Measurements from ENCODE around the gene SPRED2.

Gene SPRED2

GRCh38 chr2:65379721-65380171 lies 52.7 kb downstream of the SPRED2 start:
- Histone ChIP-seq H3K36me3 (ENCODE audit: insufficient read depth, low read length) (peaks cover 24% of the 10 kb centered on the region), H3K4me3 (ENCODE audit: low read depth in 1 of 2, low read length in 2 of 2) (no peak overlapping the region), H3K79me2 (ENCODE audit: insufficient read depth, low read length) (peaks cover 89% of the 10 kb centered on the region), H3K27me3 (ENCODE audit: insufficient read depth, low read length, poor library complexity) (no peaks in the 10 kb centered on the region), H3K4me1 (ENCODE audit: insufficient read depth, low read length) (peaks cover 38% of the 10 kb centered on the region), H4K20me1 (ENCODE audit: insufficient read depth, low read length) (peaks cover 84% of the 10 kb centered on the region), H3K9me3 (ENCODE audit: insufficient read depth, low read length, severe bottlenecking) (no peaks in the 10 kb centered on the region), H3K4me2 (ENCODE audit: insufficient read depth, low read length) (no peak overlapping the region), H2AFZ (ENCODE audit: low read depth, low read length) (no peak overlapping the region), H3K9ac (ENCODE audit: low read depth, low read length) (no peak overlapping the region), H3K27ac (ENCODE audit: low read length) (no peak overlapping the region)
- no peak for ATAC-seq (ENCODE audit: insufficient read depth, low read depth)
- no peak for TF ChIP-seq EZH2 (IDR thresholded peaks at IDR 0.05; ENCODE audit: borderline replicate concordance, low read depth, low read length, severe bottlenecking)
- TF ChIP-seq CTCF (IDR thresholded peaks at IDR 0.05; ENCODE audit: borderline replicate concordance, extremely low read depth, low read length, poor library complexity, severe bottlenecking) = no peak
- DNase-seq = no peak

- no peaks in the 10 kb centered on the region for H3K27me3 ChIP-seq (ENCODE audit: insufficient read depth, low read length, poor library complexity)
- no peak overlapping the region for H2AFZ ChIP-seq (ENCODE audit: low read depth, low read length)
- peaks cover 83% of the 10 kb centered on the region for H4K20me1 ChIP-seq (ENCODE audit: insufficient read depth, low read length)
- no peak overlapping the region for H3K4me2 ChIP-seq (ENCODE audit: insufficient read depth, low read length)
- H3K36me3 ChIP-seq (ENCODE audit: insufficient read depth, low read length) = peaks cover 24% of the 10 kb centered on the region
- H3K4me3 ChIP-seq (ENCODE audit: low read depth in 1 of 2, low read length in 2 of 2) = no peak overlapping the region
- H3K9me3 ChIP-seq (ENCODE audit: insufficient read depth, low read length, severe bottlenecking) = no peaks in the 10 kb centered on the region
- H3K9ac ChIP-seq (ENCODE audit: low read depth, low read length) = no peak overlapping the region
- H3K79me2 ChIP-seq (ENCODE audit: insufficient read depth, low read length) = peaks cover 89% of the 10 kb centered on the region
- TF ChIP-seq CTCF (IDR thresholded peaks at IDR 0.05; ENCODE audit: borderline replicate concordance, extremely low read depth, low read length, poor library complexity, severe bottlenecking) = no peak
- TF ChIP-seq EZH2 (IDR thresholded peaks at IDR 0.05; ENCODE audit: borderline replicate concordance, low read depth, low read length, severe bottlenecking) = no peak
- peaks cover 35% of the 10 kb centered on the region for H3K4me1 ChIP-seq (ENCODE audit: insufficient read depth, low read length)
- DNase-seq = no peak
- no peak overlapping the region for H3K27ac ChIP-seq (ENCODE audit: low read length)
- no peak for ATAC-seq (ENCODE audit: insufficient read depth, low read depth)
Observed at GRCh38 chr2:65379223-65379622, 53.2 kb downstream of the SPRED2 start.

- Histone ChIP-seq H3K4me2 (ENCODE audit: insufficient read depth, low read length) (no peak overlapping the region), H3K9me3 (ENCODE audit: insufficient read depth, low read length, severe bottlenecking) (no peaks in the 10 kb centered on the region), H3K4me1 (ENCODE audit: insufficient read depth, low read length) (peaks cover 25% of the 10 kb centered on the region), H3K4me3 (ENCODE audit: low read depth in 1 of 2, low read length in 2 of 2) (no peak overlapping the region), H3K79me2 (ENCODE audit: insufficient read depth, low read length) (peaks cover 92% of the 10 kb centered on the region), H3K36me3 (ENCODE audit: insufficient read depth, low read length) (peaks cover 24% of the 10 kb centered on the region), H2AFZ (ENCODE audit: low read depth, low read length) (no peak overlapping the region), H3K27me3 (ENCODE audit: insufficient read depth, low read length, poor library complexity) (no peaks in the 10 kb centered on the region), H3K27ac (ENCODE audit: low read length) (no peak overlapping the region), H4K20me1 (ENCODE audit: insufficient read depth, low read length) (peaks cover 77% of the 10 kb centered on the region), H3K9ac (ENCODE audit: low read depth, low read length) (no peak overlapping the region)
- no peak for ATAC-seq (ENCODE audit: insufficient read depth, low read depth)
- TF ChIP-seq CTCF (IDR thresholded peaks at IDR 0.05; ENCODE audit: borderline replicate concordance, extremely low read depth, low read length, poor library complexity, severe bottlenecking) = no peak
- TF ChIP-seq EZH2 (IDR thresholded peaks at IDR 0.05; ENCODE audit: borderline replicate concordance, low read depth, low read length, severe bottlenecking) = no peak
- DNase-seq = no peak
Observed at GRCh38 chr2:65378290-65378689, 54.1 kb downstream of the SPRED2 start.

All from DND-41 (cell line).